Measurements from ENCODE around the gene PDSS2. TPM values are rescaled to one million over a fixed set of nuclear protein-coding genes. Genes with fewer than 3 reads are reported as not detected.

PDSS2 gene
- total RNA-seq, 1 donor from 2014 or later, result 18.7 TPM

- Histone ChIP-seq H3K4me1 (no peaks in the 10 kb centered on the region), H3K27ac (no peak overlapping the region), H3K9me3 (no peaks in the 10 kb centered on the region), H3K4me3 (no peak overlapping the region), H3K36me3 (no peaks in the 10 kb centered on the region), H3K27me3 (no peaks in the 10 kb centered on the region)
- TF ChIP-seq POLR2A (IDR thresholded peaks at IDR 0.05) (no peak), POLR2AphosphoS5 (IDR thresholded peaks at IDR 0.05; ENCODE audit: insufficient read depth in 1 of 2, low read depth in 1 of 2) (no peak), CTCF (IDR thresholded peaks at IDR 0.05) (no peak)
- no peak for DNase-seq (ENCODE audit: extremely low spot score in 2 of 2)
- intact Hi-C loops (cut with DNase I), result no loop called here
Measured at GRCh38 chr6:107185391-107185970, 273.9 kb downstream of the PDSS2 start.

GRCh38 chr6:107184435-107184834 lies 274.9 kb downstream of the PDSS2 start:
- TF ChIP-seq CTCF (IDR thresholded peaks at IDR 0.05) (no peak), POLR2AphosphoS5 (IDR thresholded peaks at IDR 0.05; ENCODE audit: insufficient read depth in 1 of 2, low read depth in 1 of 2) (no peak), POLR2A (IDR thresholded peaks at IDR 0.05) (no peak)
- intact Hi-C loops (cut with DNase I), result no loop called here
- H3K27ac ChIP-seq, result no peak overlapping the region

GRCh38 chr6:107180099-107180498 lies 279.3 kb downstream of the PDSS2 start:
- no peak for DNase-seq (ENCODE audit: extremely low spot score in 2 of 2)
- TF ChIP-seq POLR2A (IDR thresholded peaks at IDR 0.05) (no peak), POLR2AphosphoS5 (IDR thresholded peaks at IDR 0.05; ENCODE audit: insufficient read depth in 1 of 2, low read depth in 1 of 2) (no peak), CTCF (IDR thresholded peaks at IDR 0.05) (no peak)
- Histone ChIP-seq H3K36me3 (no peaks in the 10 kb centered on the region), H3K4me1 (no peaks in the 10 kb centered on the region), H3K27me3 (no peaks in the 10 kb centered on the region), H3K4me3 (no peak overlapping the region), H3K27ac (no peak overlapping the region), H3K9me3 (no peaks in the 10 kb centered on the region)
- intact Hi-C loops (cut with DNase I), result no loop called here

More at GRCh38 chr6:107184435-107184834, 274.9 kb downstream of the PDSS2 start:
- H3K36me3 ChIP-seq, result no peaks in the 10 kb centered on the region
- no peak for DNase-seq (ENCODE audit: extremely low spot score in 2 of 2)
- H3K4me3 ChIP-seq, result no peak overlapping the region
- no peaks in the 10 kb centered on the region for H3K4me1 ChIP-seq
- no peaks in the 10 kb centered on the region for H3K27me3 ChIP-seq
- no peaks in the 10 kb centered on the region for H3K9me3 ChIP-seq

GRCh38 chr6:107179004-107179403 lies 280.4 kb downstream of the PDSS2 start:
- no peak for TF ChIP-seq POLR2A (IDR thresholded peaks at IDR 0.05)
- TF ChIP-seq POLR2AphosphoS5 (IDR thresholded peaks at IDR 0.05; ENCODE audit: insufficient read depth in 1 of 2, low read depth in 1 of 2), result no peak
- no peak for TF ChIP-seq CTCF (IDR thresholded peaks at IDR 0.05)
- Histone ChIP-seq H3K9me3 (no peaks in the 10 kb centered on the region), H3K27me3 (no peaks in the 10 kb centered on the region), H3K4me3 (no peak overlapping the region), H3K36me3 (no peaks in the 10 kb centered on the region), H3K4me1 (no peaks in the 10 kb centered on the region), H3K27ac (no peak overlapping the region)
- intact Hi-C loops (cut with DNase I), result no loop called here
- no peak for DNase-seq (ENCODE audit: extremely low spot score in 2 of 2)

GRCh38 chr6:107173779-107174178 lies 285.6 kb downstream of the PDSS2 start:
- H3K4me3 ChIP-seq, result no peak overlapping the region
- no peak overlapping the region for H3K27ac ChIP-seq
- DNase-seq (ENCODE audit: extremely low spot score in 2 of 2), result no peak
- H3K9me3 ChIP-seq, result no peaks in the 10 kb centered on the region
- no peaks in the 10 kb centered on the region for H3K27me3 ChIP-seq
- intact Hi-C loops (cut with DNase I), result no loop called here
- no peaks in the 10 kb centered on the region for H3K36me3 ChIP-seq
- no peak for TF ChIP-seq POLR2A (IDR thresholded peaks at IDR 0.05)
- TF ChIP-seq CTCF (IDR thresholded peaks at IDR 0.05), result no peak
- TF ChIP-seq POLR2AphosphoS5 (IDR thresholded peaks at IDR 0.05; ENCODE audit: insufficient read depth in 1 of 2, low read depth in 1 of 2), result no peak
- no peaks in the 10 kb centered on the region for H3K4me1 ChIP-seq
